Activated T-helper 1 cell treated with Interleukin-2 at 50 U/mL for 16 hours (primary cell): Measurements from ENCODE around the gene POLDIP2.

Source experiments
- DNase-seq: peaks from one replicate; pipeline ENCODE4 v3.0.0-alpha.2; 2020; ENCODE audit warnings: low read depth

Gene POLDIP2

GRCh38 chr17:28335201-28335958, 21.9 kb downstream of the POLDIP2 start, which contains the start of the genes IFT20 and TNFAIP1:
IFT20 (minus strand) TSS chr17:28335472; CDS start chr17:28331985, 3,487 bp downstream.
TNFAIP1 (plus strand) TSS chr17:28335761; CDS start chr17:28339522, 3,761 bp downstream.
- DNase-seq = peak; percentile 97

- no peak for DNase-seq
These were observed 22.6 kb downstream of the POLDIP2 start for GRCh38 chr17:28334666-28335200.

GRCh38 chr17:28334171-28334570, 23.2 kb downstream of the POLDIP2 start:
- no peak for DNase-seq

GRCh38 chr17:28333083-28333746, 24.1 kb downstream of the POLDIP2 start:
- DNase-seq = no peak

- no peak for DNase-seq
These were observed 25.4 kb downstream of the POLDIP2 start for GRCh38 chr17:28331891-28332420.

- DNase-seq = no peak
These were observed 26.7 kb downstream of the POLDIP2 start for GRCh38 chr17:28330671-28331070.

- no peak for DNase-seq
These were observed 29.0 kb downstream of the POLDIP2 start for GRCh38 chr17:28328325-28328724.

GRCh38 chr17:28327709-28328108, 29.6 kb downstream of the POLDIP2 start:
- no peak for DNase-seq

GRCh38 chr17:28327031-28327607, 30.2 kb downstream of the POLDIP2 start:
- no peak for DNase-seq

GRCh38 chr17:28326114-28326513, 31.2 kb downstream of the POLDIP2 start:
- no peak for DNase-seq

GRCh38 chr17:28325211-28325610, 32.1 kb downstream of the POLDIP2 start:
- no peak for DNase-seq

GRCh38 chr17:28324781-28325180, 32.5 kb downstream of the POLDIP2 start:
- no peak for DNase-seq

- DNase-seq = no peak
These were observed 33.0 kb downstream of the POLDIP2 start for GRCh38 chr17:28324267-28324745.

- no peak for DNase-seq
These were observed 36.9 kb downstream of the POLDIP2 start for GRCh38 chr17:28320215-28321061.

- no peak for DNase-seq
These were observed 37.8 kb downstream of the POLDIP2 start for GRCh38 chr17:28319598-28319935.

GRCh38 chr17:28318759-28319597, 38.3 kb downstream of the POLDIP2 start, which contains the start of gene TMEM97:
TMEM97 (plus strand) TSS chr17:28319200; CDS start chr17:28319240, 40 bp downstream.
- DNase-seq = peak; percentile 88

GRCh38 chr17:28317966-28318758, 39.2 kb downstream of the POLDIP2 start:
- DNase-seq = no peak

- DNase-seq = no peak
These were observed 40.0 kb downstream of the POLDIP2 start for GRCh38 chr17:28317099-28317965.
